ENCODE results near the gene PYGM.

Gene PYGM

GRCh38 chr11:64791781-64792291 is 32.1 kb upstream of the PYGM start:
- no peak overlapping the region for H3K4me3 ChIP-seq (ENCODE audit: low read depth, low read length)

- no peak overlapping the region for H3K4me3 ChIP-seq (ENCODE audit: low read depth, low read length)
Measured at GRCh38 chr11:64790205-64791095, 30.7 kb upstream of the PYGM start.

- H3K4me3 ChIP-seq (ENCODE audit: low read depth, low read length) = no peak overlapping the region
Measured at GRCh38 chr11:64789331-64790204, 29.8 kb upstream of the PYGM start.

GRCh38 chr11:64788321-64789215 is 28.8 kb upstream of the PYGM start:
- H3K4me3 ChIP-seq (ENCODE audit: low read depth, low read length) = no peak overlapping the region

- H3K4me3 ChIP-seq (ENCODE audit: low read depth, low read length) = no peak overlapping the region
Measured at GRCh38 chr11:64787526-64788320, 27.9 kb upstream of the PYGM start.

- H3K4me3 ChIP-seq (ENCODE audit: low read depth, low read length) = no peak overlapping the region
Measured at GRCh38 chr11:64786308-64786707, 26.5 kb upstream of the PYGM start.

- H3K4me3 ChIP-seq (ENCODE audit: low read depth, low read length) = no peak overlapping the region
Measured at GRCh38 chr11:64784813-64785581, 25.2 kb upstream of the PYGM start.

- peak within 1 kb of the TSS; percentile 95 for H3K4me3 ChIP-seq (ENCODE audit: low read depth, low read length)
Measured at GRCh38 chr11:64778473-64779298, 18.9 kb upstream of the PYGM start, which contains the start of gene SF1. TSS of gene SF1 (minus strand) at chr11:64778542. CDS start at chr11:64778392, 150 bp downstream.

- peak overlapping the region; percentile 95 for H3K4me3 ChIP-seq (ENCODE audit: low read depth, low read length)
Measured at GRCh38 chr11:64778223-64778472, 18.4 kb upstream of the PYGM start.

GRCh38 chr11:64777449-64778222 is 17.9 kb upstream of the PYGM start:
- H3K4me3 ChIP-seq (ENCODE audit: low read depth, low read length) = peak overlapping the region; percentile 95

- peak overlapping the region; percentile 95 for H3K4me3 ChIP-seq (ENCODE audit: low read depth, low read length)
Measured at GRCh38 chr11:64776875-64777274, 17.1 kb upstream of the PYGM start.

- H3K4me3 ChIP-seq (ENCODE audit: low read depth, low read length) = no peak overlapping the region
Measured at GRCh38 chr11:64776425-64776824, 16.7 kb upstream of the PYGM start.

- no peak overlapping the region for H3K4me3 ChIP-seq (ENCODE audit: low read depth, low read length)
Measured at GRCh38 chr11:64774144-64774543, 14.4 kb upstream of the PYGM start.

GRCh38 chr11:64772303-64773018 is 12.7 kb upstream of the PYGM start:
- H3K4me3 ChIP-seq (ENCODE audit: low read depth, low read length) = no peak overlapping the region

GRCh38 chr11:64771861-64772260 is 12.1 kb upstream of the PYGM start:
- no peak overlapping the region for H3K4me3 ChIP-seq (ENCODE audit: low read depth, low read length)

- H3K4me3 ChIP-seq (ENCODE audit: low read depth, low read length) = no peak overlapping the region
Measured at GRCh38 chr11:64770120-64770519, 10.3 kb upstream of the PYGM start.

GRCh38 chr11:64769283-64769682 is 9.5 kb upstream of the PYGM start:
- H3K4me3 ChIP-seq (ENCODE audit: low read depth, low read length) = no peak overlapping the region
